K562 (cell line): ENCODE results near the gene TMEM242. TPM values are rescaled to one million over a fixed set of nuclear protein-coding genes. Genes with fewer than 3 reads are reported as not detected.

ENCODE experiments used
- HLTF ChIP-seq: fragments of 450-650 bp; IDR thresholded peaks from 2 replicates; pipeline ENCODE4 v1.6.1; 2016
- REST ChIP-seq, 2 experiments: fragments of 450-650 bp; formaldehyde crosslinking in 1 of 2; IDR thresholded peaks; 2 replicates each; pipeline versions ENCODE4 v1.4.0 to v1.6.1; 2014 to 2020; ENCODE audit warnings: mild to moderate bottlenecking in 2 of 2, borderline replicate concordance in 1 of 2, low read depth in 1 of 2
- SNIP1 ChIP-seq: fragments of 450-650 bp; IDR thresholded peaks from 2 replicates; pipeline ENCODE4 v1.7.1; 2017; ENCODE audit warnings: low read depth, mild to moderate bottlenecking
- polyA plus RNA-seq, 8 experiments: library from polyadenylated mRNA; depleted of rRNA in 4 of 8; stranded (reverse) in 5 of 8; unstranded in 3 of 8; fragments of >200 nt; fragmentation: Nextera tagmentation in 2 of 8; fragmentation: Illumina TruSeq in 1 of 8; extraction: Ambion mirVana in 2 of 8; extraction: Trizol in 1 of 8; gene quantifications; 2 replicates each; pipeline versions ENCODE4 v1.2.1 to v1.2.3, GENCODE V29; 2011 to 2014; ENCODE audit warnings: inconsistent platforms in 1 of 8, missing spikeins in 1 of 8
- total RNA-seq, 7 experiments: library from RNA; depleted of rRNA in 6 of 7; stranded (reverse); fragments of >200 nt in 6 of 7; fragmentation: Illumina TruSeq in 2 of 7; extraction: Trizol in 2 of 7; gene quantifications; 2 replicates each; pipeline versions ENCODE4 v1.2.1 to v1.2.3, GENCODE V29; 2011 to 2021; ENCODE audit warnings: low replicate concordance in 1 of 7

TMEM242 gene
- total and polyA plus RNA-seq, 9 of the 15 experiments (the other 6 are each of a cell fraction or from before 2014, with no cell fraction given) = 9.5 to 35.3 (median 16.5) TPM

- TF ChIP-seq REST (IDR thresholded peaks at IDR 0.05; ENCODE audit: borderline replicate concordance) = no peak
- no peak for TF ChIP-seq REST (CRISPR knock-in tag; IDR thresholded peaks at IDR 0.05; ENCODE audit: low read depth)
- TF ChIP-seq SNIP1 = no peak
- TF ChIP-seq HLTF = no peak
Measured at GRCh38 chr6:157346373-157346772, 23.1 kb upstream of the TMEM242 start (continued).
